Neural cell (in vitro differentiated cells): ENCODE measurements around the gene GNA12. TPM values are rescaled to one million over a fixed set of nuclear protein-coding genes. Genes with fewer than 3 reads are reported as not detected.
A peak's percentile ranks its signal among the peaks of the same experiment; 100 is the strongest.

Experiments
- H2AFZ ChIP-seq: fragments of 200-600, 300-800 bp; sonication (generic), shearing (Covaris generic); 2 replicates; pipeline ENCODE4 v1.6.0; 2014; ENCODE audit warnings: low read depth, mild to moderate bottlenecking, antibody characterized with exemption, low read length, moderate library complexity
- H3F3A ChIP-seq: fragments of 200-600 bp; shearing (Covaris generic); 2 replicates; pipeline ENCODE4 v1.6.1; 2016; ENCODE audit warnings: mild to moderate bottlenecking, moderate library complexity, mixed read lengths, antibody characterized with exemption, low read length; ENCODE audit not compliant: insufficient read depth, poor library complexity, severe bottlenecking
- H3K27ac ChIP-seq: fragments of 200-600, 300-800 bp; sonication (generic), shearing (Covaris generic); 2 replicates; pipeline ENCODE4 v1.5.1; 2014; ENCODE audit warnings: mild to moderate bottlenecking, low read length, moderate library complexity
- H3K27me3 ChIP-seq: fragments of 300-800, 200-600 bp; sonication (generic), shearing (Covaris generic); 2 replicates; pipeline ENCODE4 v1.6.0; 2014; ENCODE audit warnings: mild to moderate bottlenecking, low read depth, low read length, moderate library complexity; ENCODE audit not compliant: insufficient read depth
- H3K36me3 ChIP-seq: fragments of 300-800, 200-600 bp; sonication (generic), shearing (Covaris generic); 2 replicates; pipeline ENCODE4 v1.5.1; 2014; ENCODE audit warnings: mild to moderate bottlenecking, antibody characterized with exemption, low read length, moderate library complexity; ENCODE audit not compliant: insufficient read depth
- H3K4me2 ChIP-seq: fragments of 300-800, 200-600 bp; sonication (generic), shearing (Covaris generic); 2 replicates; pipeline ENCODE4 v1.6.0; 2014; ENCODE audit warnings: mild to moderate bottlenecking, low read length
- H3K4me3 ChIP-seq: fragments of 300-800, 200-600 bp; sonication (generic), shearing (Covaris generic); 2 replicates; pipeline ENCODE4 v1.5.1; 2014; ENCODE audit warnings: mild to moderate bottlenecking, low read length, moderate library complexity
- H3K79me2 ChIP-seq: fragments of 200-600 bp; shearing (Covaris generic); replicated peaks from 2 replicates; pipeline ENCODE4 v1.6.0; 2014; ENCODE audit warnings: mild to moderate bottlenecking, low read length, moderate library complexity; ENCODE audit not compliant: insufficient read depth
- H3K9ac ChIP-seq: fragments of 300-800, 200-600 bp; sonication (generic), shearing (Covaris generic); 2 replicates; pipeline ENCODE4 v1.6.1; 2016; ENCODE audit warnings: mild to moderate bottlenecking, low read length, mixed read lengths
- H3K9me2 ChIP-seq: fragments of 200-600 bp; shearing (Covaris generic); 2 replicates; pipeline ENCODE4 v1.6.1; 2016; ENCODE audit warnings: mild to moderate bottlenecking, low read length, mixed read lengths; ENCODE audit not compliant: insufficient read depth
- H3K9me3 ChIP-seq: fragments of 200-600, 300-800 bp; sonication (generic), shearing (Covaris generic); 2 replicates; pipeline ENCODE4 v1.6.1; 2016; ENCODE audit warnings: mild to moderate bottlenecking, mixed run types, low read length, moderate library complexity, mixed read lengths
- H4K20me1 ChIP-seq: fragments of 200-600 bp; shearing (Covaris generic); 2 replicates; pipeline ENCODE4 v1.6.1; 2016; ENCODE audit warnings: mild to moderate bottlenecking, mixed run types; ENCODE audit not compliant: insufficient read depth
- CTCF ChIP-seq: fragments of 450-650 bp; IDR thresholded peaks from 2 replicates; pipeline ENCODE4 v1.5.1; 2014; ENCODE audit warnings: antibody characterized with exemption, mild to moderate bottlenecking, moderate library complexity; ENCODE audit not compliant: poor library complexity, severe bottlenecking
- EP300 ChIP-seq: fragments of 450-650 bp; conservative IDR thresholded peaks from 2 replicates; pipeline ENCODE4 v1.6.1; 2014; ENCODE audit warnings: antibody characterized with exemption, mild to moderate bottlenecking, moderate library complexity; ENCODE audit not compliant: poor library complexity, severe bottlenecking
- EZH2 ChIP-seq: fragments of 200-600, 300-800 bp; shearing (Covaris generic), sonication (generic); IDR thresholded peaks from 2 replicates; pipeline ENCODE4 v1.6.1; 2014; ENCODE audit warnings: antibody characterized with exemption, low read length, borderline replicate concordance, mild to moderate bottlenecking; ENCODE audit not compliant: insufficient read depth, poor library complexity, severe bottlenecking
- MXI1 ChIP-seq: fragments of 450-650 bp; conservative IDR thresholded peaks from 2 replicates; pipeline ENCODE4 v1.6.1; 2014; ENCODE audit warnings: antibody characterized with exemption, mild to moderate bottlenecking; ENCODE audit not compliant: poor library complexity, severe bottlenecking
- POLR2AphosphoS5 ChIP-seq: IDR thresholded peaks from 2 replicates; pipeline ENCODE4 v1.6.1; 2012
- RAD21 ChIP-seq: fragments of 450-650 bp; conservative IDR thresholded peaks from 2 replicates; pipeline ENCODE4 v1.6.1; 2014; ENCODE audit warnings: antibody characterized with exemption, mild to moderate bottlenecking, moderate library complexity
- REST ChIP-seq: IDR thresholded peaks from 2 replicates; pipeline ENCODE4 v1.6.1; 2012; ENCODE audit warnings: borderline replicate concordance
- SMC3 ChIP-seq: fragments of 450-650 bp; conservative IDR thresholded peaks from 2 replicates; pipeline ENCODE4 v1.6.1; 2014; ENCODE audit warnings: antibody characterized with exemption, mild to moderate bottlenecking, moderate library complexity; ENCODE audit not compliant: poor library complexity
- TAF1 ChIP-seq: IDR thresholded peaks from 2 replicates; pipeline ENCODE4 v1.6.1; 2012; ENCODE audit warnings: low read depth
- polyA plus RNA-seq: library from polyadenylated mRNA; depleted of rRNA; stranded (reverse); fragments of >200 nt; gene quantifications from 2 replicates; pipeline ENCODE4 v1.2.3, GENCODE V29; 2014

GNA12 gene
- polyA plus RNA-seq, 1 donor from 2014 or later = 15.5 TPM

- Histone ChIP-seq H3K79me2 (no peaks in the 10 kb centered on the region), H2AFZ (no peak overlapping the region), H3K9me2 (no peaks in the 10 kb centered on the region), H3K9me3 (no peaks in the 10 kb centered on the region), H3K36me3 (no peaks in the 10 kb centered on the region), H3F3A (no peaks in the 10 kb centered on the region), H4K20me1 (no peaks in the 10 kb centered on the region), H3K4me2 (no peak overlapping the region), H3K27me3 (no peaks in the 10 kb centered on the region), H3K27ac (no peak overlapping the region), H3K4me3 (no peak overlapping the region), H3K9ac (no peak overlapping the region)
- no peak for TF ChIP-seq EP300
- TF ChIP-seq CTCF = peak; percentile 74
- peak; percentile 59 for TF ChIP-seq RAD21
- TF ChIP-seq SMC3 = peak; percentile 68
- no peak for TF ChIP-seq POLR2AphosphoS5
- no peak for TF ChIP-seq EZH2
- TF ChIP-seq TAF1 = no peak
These were observed 134.4 kb downstream of the GNA12 start for GRCh38 chr7:2709553-2710285.

GRCh38 chr7:2708547-2709310, 135.4 kb downstream of the GNA12 start:
- Histone ChIP-seq H4K20me1 (no peaks in the 10 kb centered on the region), H3K27ac (no peak overlapping the region), H3K4me2 (no peak overlapping the region), H3K36me3 (no peaks in the 10 kb centered on the region), H3K9ac (no peak overlapping the region), H3K27me3 (no peaks in the 10 kb centered on the region), H2AFZ (no peak overlapping the region), H3K9me2 (no peaks in the 10 kb centered on the region), H3F3A (no peaks in the 10 kb centered on the region), H3K4me3 (no peak overlapping the region), H3K79me2 (no peaks in the 10 kb centered on the region), H3K9me3 (no peaks in the 10 kb centered on the region)
- no peak for TF ChIP-seq MXI1
- TF ChIP-seq TAF1 = no peak
- no peak for TF ChIP-seq RAD21
- no peak for TF ChIP-seq EZH2
- TF ChIP-seq EP300 = no peak
- no peak for TF ChIP-seq CTCF
- TF ChIP-seq REST = no peak
- no peak for TF ChIP-seq SMC3
- no peak for TF ChIP-seq POLR2AphosphoS5
